Measurements from ENCODE around the gene SMIM38.

DNA sequence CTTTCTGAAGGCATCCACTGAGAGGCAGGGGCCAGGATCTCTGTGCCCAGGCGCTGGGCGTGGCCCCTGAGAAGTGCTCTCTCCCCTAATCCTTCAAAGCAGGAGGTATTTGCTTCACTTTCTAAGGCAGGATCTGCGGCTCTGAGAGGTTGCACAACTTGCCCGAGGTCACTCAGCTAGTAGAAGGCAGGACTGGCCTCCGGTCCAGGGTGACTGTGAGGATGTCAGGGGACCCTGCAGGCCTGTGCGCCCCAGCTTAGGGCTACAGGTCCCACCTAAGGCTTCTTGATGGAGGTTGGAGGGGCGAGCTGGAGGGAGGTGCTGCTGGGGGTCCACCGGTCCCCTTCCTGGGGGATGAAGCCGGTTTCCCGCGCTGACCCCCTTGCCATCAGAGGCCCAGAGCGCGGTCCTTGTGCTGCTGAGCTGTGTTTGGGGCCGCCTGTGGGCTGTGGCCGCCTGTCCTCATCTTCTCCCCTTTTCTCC, 979 bp downstream of the SMIM38 start:
- TF ChIP-seq, protein P1, sequence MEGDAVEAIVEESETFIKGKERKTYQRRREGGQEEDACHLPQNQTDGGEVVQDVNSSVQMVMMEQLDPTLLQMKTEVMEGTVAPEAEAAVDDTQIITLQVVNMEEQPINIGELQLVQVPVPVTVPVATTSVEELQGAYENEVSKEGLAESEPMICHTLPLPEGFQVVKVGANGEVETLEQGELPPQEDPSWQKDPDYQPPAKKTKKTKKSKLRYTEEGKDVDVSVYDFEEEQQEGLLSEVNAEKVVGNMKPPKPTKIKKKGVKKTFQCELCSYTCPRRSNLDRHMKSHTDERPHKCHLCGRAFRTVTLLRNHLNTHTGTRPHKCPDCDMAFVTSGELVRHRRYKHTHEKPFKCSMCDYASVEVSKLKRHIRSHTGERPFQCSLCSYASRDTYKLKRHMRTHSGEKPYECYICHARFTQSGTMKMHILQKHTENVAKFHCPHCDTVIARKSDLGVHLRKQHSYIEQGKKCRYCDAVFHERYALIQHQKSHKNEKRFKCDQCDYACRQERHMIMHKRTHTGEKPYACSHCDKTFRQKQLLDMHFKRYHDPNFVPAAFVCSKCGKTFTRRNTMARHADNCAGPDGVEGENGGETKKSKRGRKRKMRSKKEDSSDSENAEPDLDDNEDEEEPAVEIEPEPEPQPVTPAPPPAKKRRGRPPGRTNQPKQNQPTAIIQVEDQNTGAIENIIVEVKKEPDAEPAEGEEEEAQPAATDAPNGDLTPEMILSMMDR (IDR thresholded peaks at IDR 0.05 in 8 of 11, conservative IDR thresholded peaks at IDR 0.05 in 3 of 11): no peak
- no peak for TF ChIP-seq POLR2A (IDR thresholded peaks at IDR 0.05)

Data from spleen (tissue), 7 donors.